Pancreas (tissue), 10 donors: ENCODE data around the gene IRX1. TPM values are rescaled to one million over a fixed set of nuclear protein-coding genes. Genes with fewer than 3 reads are reported as not detected.
A peak's percentile ranks its signal among the peaks of the same experiment; 100 is the strongest.

Experiments used
- ATAC-seq, 4 donors: fragments of 200-7000 bp; cut with Tn5 transposase; one replicate each; pipeline versions ENCODE4 v1.8.0 to v1.9.1; 2020; ENCODE audit warnings: mild to moderate bottlenecking in 4 of 4, moderate library complexity in 4 of 4
- DNase-seq, 6 donors: peaks; one replicate each; pipeline ENCODE4 v3.0.0-alpha.2; 2020
- FAIRE-seq: peaks from 2 replicates; lab custom pipeline; 2012; peaks lifted over from hg19 to GRCh38; lab: Jason Lieb, UNC
- H3K27ac ChIP-seq, 4 donors: fragments of 200-600 bp; sonication (generic); 1 replicate in 3 of 4; 2 replicates in 1 of 4; pipeline versions ENCODE4 v1.5.0 to v1.8.0; 2020
- H3K27me3 ChIP-seq, 4 donors: fragments of 200-600 bp; one replicate each; pipeline ENCODE4 v1.8.0; 2021
- H3K36me3 ChIP-seq, 3 donors: fragments of 200-600 bp; sonication (generic) in 1 of 3; one replicate each; pipeline versions ENCODE4 v1.5.0 to v1.8.0; 2020 to 2021
- H3K4me1 ChIP-seq, 3 donors: fragments of 200-600 bp; one replicate each; pipeline ENCODE4 v1.8.0; 2021
- H3K4me3 ChIP-seq, 4 donors: fragments of 200-600 bp; sonication (generic) in 2 of 4; one replicate each; pipeline versions ENCODE4 v1.5.0 to v1.8.0; 2020 to 2021
- H3K9me3 ChIP-seq, 4 donors: fragments of 200-600 bp; one replicate each; pipeline ENCODE4 v1.8.0; 2021
- WGBS, 2 donors: extraction: QIAGEN DNeasy Blood & Tissue Kit; methylation state at CpG; one replicate each; pipeline ENCODE4 v1.1.7; 2013; 5-methylcytosine and 5-hydroxymethylcytosine counted together
- intact Hi-C, 3 donors: fragments of 100-400 bp; cut with DNase I; formaldehyde crosslinking; loops; one replicate each; pipeline versions ENCODE4 v1.11.1 to v1.14.2; 2022
- polyA plus RNA-seq, 2 donors: library from polyadenylated mRNA; stranded (reverse); fragments of 200-250 nt; gene quantifications; one replicate each; pipeline ENCODE4 v1.2.3, GENCODE V29; 2013
- total RNA-seq, 6 donors: library from RNA; stranded (reverse); fragmentation: NEBNext Ultra II Directional in 4 of 6; extraction: Animal tissue kit (Norgen Biotek cat#: 25700) in 4 of 6; gene quantifications; one replicate each; pipeline versions ENCODE4 v1.2.1 to v1.2.4, GENCODE V29; 2021 to 2023
- TF ChIP-seq, protein P1 (sequence below), 4 donors: fragments of 200-600 bp; sonication (generic) in 3 of 4; IDR thresholded peaks; one replicate each; pipeline versions ENCODE4 v1.5.0 to v1.8.0; 2021; ENCODE audit warnings: antibody characterized with exemption in 4 of 4
- donor health status: healthy with polysubstance abuse.
- donor health status: DM: no; HTN: no; CAD: no; lungs with moderate emphysema.
- donor health status: DM: no; HTN: no; CAD: no.
- donor health status: control.
- donor health status: control.
- donor health status: Bipolar disorder and iron deficiency.
- donor health status: DM: yes; HTN: yes; CAD: no.
- donor health status: DM: no; HTN: no; CAD: no.
- donor health status: DM: no; HTN: no; CAD: no.
- donor health status: DM: yes; HTN: yes; CAD: no.

Gene IRX1
- total RNA-seq, result under 1 TPM in 5 of 6 donors, not detected in 1; 0.09 to 0.56 (median 0.38) TPM
- polyA plus RNA-seq, result 1 to 10 TPM in 1 of 2 donors, under 1 TPM in 1; 0.61 to 3.4 TPM

GRCh38 chr5:3595006-3595961, at the start of gene IRX1:
TSS of gene IRX1 (plus strand) at chr5:3595832. CDS start at chr5:3596106, 274 bp downstream.
- peak in 1 of 4 donors; percentile 15 for ATAC-seq

GRCh38 chr5:3546028-3546427, 49.6 kb upstream of the IRX1 start:
- TF ChIP-seq, protein P1, sequence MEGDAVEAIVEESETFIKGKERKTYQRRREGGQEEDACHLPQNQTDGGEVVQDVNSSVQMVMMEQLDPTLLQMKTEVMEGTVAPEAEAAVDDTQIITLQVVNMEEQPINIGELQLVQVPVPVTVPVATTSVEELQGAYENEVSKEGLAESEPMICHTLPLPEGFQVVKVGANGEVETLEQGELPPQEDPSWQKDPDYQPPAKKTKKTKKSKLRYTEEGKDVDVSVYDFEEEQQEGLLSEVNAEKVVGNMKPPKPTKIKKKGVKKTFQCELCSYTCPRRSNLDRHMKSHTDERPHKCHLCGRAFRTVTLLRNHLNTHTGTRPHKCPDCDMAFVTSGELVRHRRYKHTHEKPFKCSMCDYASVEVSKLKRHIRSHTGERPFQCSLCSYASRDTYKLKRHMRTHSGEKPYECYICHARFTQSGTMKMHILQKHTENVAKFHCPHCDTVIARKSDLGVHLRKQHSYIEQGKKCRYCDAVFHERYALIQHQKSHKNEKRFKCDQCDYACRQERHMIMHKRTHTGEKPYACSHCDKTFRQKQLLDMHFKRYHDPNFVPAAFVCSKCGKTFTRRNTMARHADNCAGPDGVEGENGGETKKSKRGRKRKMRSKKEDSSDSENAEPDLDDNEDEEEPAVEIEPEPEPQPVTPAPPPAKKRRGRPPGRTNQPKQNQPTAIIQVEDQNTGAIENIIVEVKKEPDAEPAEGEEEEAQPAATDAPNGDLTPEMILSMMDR (IDR thresholded peaks at IDR 0.05), result no peak
- H3K9me3 ChIP-seq, result no peaks in the 10 kb centered on the region
- H3K36me3 ChIP-seq, result no peaks in the 10 kb centered on the region
- no peak overlapping the region for H3K27ac ChIP-seq
- ATAC-seq, result no peak
- WGBS, 2 donors, result 38 to 52% methylated on average over 3 of the region's 3 CpGs
- peaks cover 0 to 8% (median 0%) of the 10 kb centered on the region in 4 donors for H3K27me3 ChIP-seq
- no peaks in the 10 kb centered on the region for H3K4me1 ChIP-seq
- no peak overlapping the region for H3K4me3 ChIP-seq
- DNase-seq, result no peak
- no peak for FAIRE-seq
- intact Hi-C loops, result no loop called here

More at GRCh38 chr5:3595006-3595961, at the start of gene IRX1:
- FAIRE-seq, result no peak
- DNase-seq, result peak in 1 of 6 donors; percentile 60
- 2% methylated on average over 74 to 106 of the region's 106 CpGs for WGBS, 2 donors
- H3K9me3 ChIP-seq, result no peaks in the 10 kb centered on the region
- intact Hi-C loops, result no loop called here
- H3K4me3 ChIP-seq, result no peak within 1 kb of the TSS
- no peaks in the 10 kb centered on the region for H3K36me3 ChIP-seq
- TF ChIP-seq, protein P1 (IDR thresholded peaks at IDR 0.05), result no peak
- H3K27ac ChIP-seq, result no peak within 1 kb of the TSS
- no peaks in the 10 kb centered on the region for H3K4me1 ChIP-seq
- peaks cover 0 to 49% (median 10%) of the 10 kb centered on the region in 4 donors for H3K27me3 ChIP-seq

- intact Hi-C loops, result no loop called here
Observed at GRCh38 chr5:3564116-3564515, 31.5 kb upstream of the IRX1 start.

DNA sequence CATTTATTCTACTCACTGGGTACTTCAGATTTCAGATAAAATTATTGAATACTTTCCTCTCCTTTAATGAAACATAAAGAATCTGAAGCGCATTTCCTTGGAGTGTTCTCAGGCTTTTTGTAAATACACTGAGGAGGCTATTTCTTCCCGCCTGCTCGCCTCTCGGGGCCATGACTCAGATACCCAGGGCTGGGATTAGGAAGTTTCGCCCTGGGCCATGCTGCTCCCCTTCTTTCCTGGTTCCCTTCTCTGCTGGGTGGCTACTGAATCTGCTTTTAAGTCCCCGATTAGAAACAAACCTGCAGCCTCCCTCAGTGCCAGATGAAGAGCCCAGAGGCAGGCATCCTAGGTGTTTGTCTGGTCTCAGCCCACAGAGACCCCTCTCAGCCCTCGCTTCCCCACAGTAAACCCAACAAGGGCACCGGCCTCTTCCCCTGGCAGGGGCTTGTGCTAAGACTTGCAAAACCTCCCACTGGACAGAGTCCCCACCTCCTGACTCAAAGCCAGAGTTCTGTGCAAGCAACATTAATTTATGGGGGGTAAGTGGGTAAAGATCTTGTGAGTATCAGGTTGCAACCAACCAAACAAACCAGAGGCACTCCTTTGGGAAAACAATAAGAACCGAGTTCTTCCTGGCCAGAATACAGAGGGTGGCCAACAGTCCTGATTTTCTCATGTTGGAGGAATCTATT, 30.7 kb upstream of the IRX1 start:
- Histone ChIP-seq H3K9me3 (no peaks in the 10 kb centered on the region), H3K4me1 (no peaks in the 10 kb centered on the region), H3K4me3 (no peak overlapping the region), H3K36me3 (no peaks in the 10 kb centered on the region), H3K27me3 (no peaks in the 10 kb centered on the region), H3K27ac (no peak overlapping the region)
- DNase-seq (no peak), FAIRE-seq (no peak), ATAC-seq (no peak)
- WGBS, 2 donors, result 50 to 70% methylated on average over 9 of the region's 9 CpGs
- TF ChIP-seq, protein P1 (IDR thresholded peaks at IDR 0.05), result no peak
- intact Hi-C loops, result no loop called here

More at GRCh38 chr5:3564116-3564515, 31.5 kb upstream of the IRX1 start:
- WGBS, 2 donors, result 35 to 47% methylated on average over 2 of the region's 2 CpGs
- Histone ChIP-seq H3K4me1 (no peaks in the 10 kb centered on the region), H3K9me3 (no peaks in the 10 kb centered on the region), H3K27me3 (no peaks in the 10 kb centered on the region), H3K4me3 (no peak overlapping the region), H3K36me3 (no peaks in the 10 kb centered on the region), H3K27ac (no peak overlapping the region)
- TF ChIP-seq, protein P1 (IDR thresholded peaks at IDR 0.05), result no peak
- DNase-seq (no peak), FAIRE-seq (no peak), ATAC-seq (no peak)
